WTC11 (cell line): ENCODE data around the gene PLK3. TPM values are rescaled to one million over a fixed set of nuclear protein-coding genes. Genes with fewer than 3 reads are reported as not detected.
"Not testable (repeated sequence)": the region's sequence is repeated elsewhere in the genome, so short reads cannot be mapped to it uniquely, and the experiment has no call there.

ENCODE experiments used
- ATAC-seq: fragments of 200-7000 bp; cut with Tn5 transposase; 2 replicates; pipeline ENCODE4 v1.10.0; 2021; ENCODE audit warnings: mild to moderate bottlenecking, moderate library complexity
- CTCF ChIA-PET: fragments of 300-600 bp; sonication (Branson Sonifier 250); formaldehyde crosslinking; loops from one replicate; lab custom pipeline; 2021; ENCODE audit warnings: antibody characterized with exemption; lab: Charles Lee
- POLR2A ChIA-PET: fragments of 350-600 bp; sonication (Branson Sonifier 250); formaldehyde crosslinking; loops from one replicate; lab custom pipeline; 2021; ENCODE audit warnings: antibody characterized with exemption; lab: Charles Lee
- DNase-seq: peaks from one replicate; pipeline ENCODE4 v3.0.0; 2021; ENCODE audit warnings: low spot score
- H3K27ac Mint-ChIP-seq: 2 replicates; pipeline ENCODE4 v1.8.0; 2021; ENCODE audit warnings: mixed read lengths
- H3K27me3 Mint-ChIP-seq: 2 replicates; pipeline ENCODE4 v1.8.0; 2021; ENCODE audit warnings: low read depth, mild to moderate bottlenecking, moderate library complexity, mixed read lengths
- H3K36me3 Mint-ChIP-seq: 2 replicates; pipeline ENCODE4 v1.8.0; 2021; ENCODE audit warnings: mixed read lengths
- H3K4me1 Mint-ChIP-seq: 2 replicates; pipeline ENCODE4 v1.8.0; 2022; ENCODE audit warnings: mixed read lengths
- H3K4me3 Mint-ChIP-seq: 2 replicates; pipeline ENCODE4 v1.8.0; 2021; ENCODE audit warnings: mild to moderate bottlenecking, moderate library complexity, mixed read lengths
- H3K9me3 Mint-ChIP-seq: 2 replicates; pipeline ENCODE4 v1.8.0; 2021; ENCODE audit warnings: mixed read lengths
- ATF1 ChIP-seq: sonication (generic); formaldehyde crosslinking; IDR thresholded peaks from 2 replicates; pipeline ENCODE4 v1.8.1; 2023; ENCODE audit warnings: mild to moderate bottlenecking, moderate library complexity, missing genetic modification reagents
- CREB1 ChIP-seq: sonication (generic); formaldehyde crosslinking; IDR thresholded peaks from 2 replicates; pipeline ENCODE4 v1.8.0; 2023; ENCODE audit warnings: mild to moderate bottlenecking, missing genetic modification reagents
- FOXK1 ChIP-seq: sonication (generic); formaldehyde crosslinking; IDR thresholded peaks from 2 replicates; pipeline ENCODE4 v1.8.0; 2022; ENCODE audit warnings: mild to moderate bottlenecking, moderate library complexity, missing genetic modification reagents
- HMGA2 ChIP-seq: fragments of 250-450 bp; sonication (Bioruptor Pico); IDR thresholded peaks from 2 replicates; pipeline ENCODE4 v1.4.0; 2021; ENCODE audit warnings: mild to moderate bottlenecking, moderate library complexity
- MXD4 ChIP-seq: fragments of 250-450 bp; sonication (Bioruptor Pico); IDR thresholded peaks from 2 replicates; pipeline ENCODE4 v1.8.0; 2021; ENCODE audit warnings: mild to moderate bottlenecking, moderate library complexity, borderline replicate concordance
- MYBL2 ChIP-seq: sonication (generic); formaldehyde crosslinking; IDR thresholded peaks from 2 replicates; pipeline ENCODE4 v1.8.1; 2023; ENCODE audit warnings: mild to moderate bottlenecking, moderate library complexity, missing genetic modification reagents
- RORB ChIP-seq: fragments of 250-450 bp; sonication (Bioruptor Pico); IDR thresholded peaks from 2 replicates; pipeline ENCODE4 v1.9.0; 2021; ENCODE audit warnings: mild to moderate bottlenecking
- SMAD3 ChIP-seq: sonication (generic); formaldehyde crosslinking; IDR thresholded peaks from 2 replicates; pipeline ENCODE4 v1.8.0; 2022; ENCODE audit warnings: missing genetic modification reagents, mild to moderate bottlenecking, borderline replicate concordance
- SMAD4 ChIP-seq: sonication (generic); formaldehyde crosslinking; IDR thresholded peaks from 2 replicates; pipeline ENCODE4 v1.8.0; 2022; ENCODE audit warnings: mild to moderate bottlenecking, missing genetic modification reagents
- TEAD4 ChIP-seq: sonication (generic); formaldehyde crosslinking; IDR thresholded peaks from 2 replicates; pipeline ENCODE4 v1.8.0; 2022; ENCODE audit warnings: mild to moderate bottlenecking, missing genetic modification reagents
- ZBTB21 ChIP-seq: sonication (generic); formaldehyde crosslinking; IDR thresholded peaks from 2 replicates; pipeline ENCODE4 v1.8.1; 2023; ENCODE audit warnings: mild to moderate bottlenecking, missing genetic modification reagents, borderline replicate concordance
- ZNF232 ChIP-seq: sonication (generic); formaldehyde crosslinking; IDR thresholded peaks from 2 replicates; pipeline ENCODE4 v1.8.0; 2022; ENCODE audit warnings: mild to moderate bottlenecking, missing genetic modification reagents
- ZNF317 ChIP-seq: sonication (generic); formaldehyde crosslinking; IDR thresholded peaks from 2 replicates; pipeline ENCODE4 v1.8.1; 2023; ENCODE audit warnings: low read depth, mild to moderate bottlenecking, moderate library complexity, missing genetic modification reagents, borderline replicate concordance
- total RNA-seq: library from RNA; stranded (reverse); gene quantifications from 3 replicates; pipeline ENCODE4 v1.2.3, GENCODE V29; 2021
- TF ChIP-seq, protein P1 (sequence below): sonication (generic); formaldehyde crosslinking; IDR thresholded peaks from 2 replicates; pipeline ENCODE4 v1.8.1; 2023; ENCODE audit warnings: mild to moderate bottlenecking, missing genetic modification reagents, moderate library complexity
- TF ChIP-seq, protein P2 (sequence below): fragments of 250-450 bp; sonication (Bioruptor Pico); IDR thresholded peaks from 2 replicates; pipeline ENCODE4 v1.9.0; 2021; ENCODE audit warnings: mild to moderate bottlenecking
- TF ChIP-seq, protein P3 (sequence below): sonication (generic); formaldehyde crosslinking; IDR thresholded peaks from 2 replicates; pipeline ENCODE4 v1.8.1; 2022; ENCODE audit warnings: mild to moderate bottlenecking, moderate library complexity, missing genetic modification reagents
- TF ChIP-seq, protein P4 (sequence below): sonication (generic); formaldehyde crosslinking; IDR thresholded peaks from 2 replicates; pipeline ENCODE4 v1.8.1; 2023; ENCODE audit warnings: mild to moderate bottlenecking, missing genetic modification reagents
- TF ChIP-seq, protein P5 (sequence below): sonication (generic); formaldehyde crosslinking; IDR thresholded peaks from 2 replicates; pipeline ENCODE4 v1.8.1; 2023; ENCODE audit warnings: mild to moderate bottlenecking, moderate library complexity, missing genetic modification reagents
- TF ChIP-seq, protein P6 (sequence below): sonication (generic); formaldehyde crosslinking; IDR thresholded peaks from 2 replicates; pipeline ENCODE4 v1.8.0; 2022; ENCODE audit warnings: mild to moderate bottlenecking, missing genetic modification reagents
- TF ChIP-seq, protein P7 (sequence below): sonication (generic); formaldehyde crosslinking; conservative IDR thresholded peaks from 2 replicates; pipeline ENCODE4 v1.8.1; 2022; ENCODE audit warnings: mild to moderate bottlenecking, missing genetic modification reagents

The PLK3 gene
- total RNA-seq, 1 experiment from 2014 or later: 16.4 TPM

DNA sequence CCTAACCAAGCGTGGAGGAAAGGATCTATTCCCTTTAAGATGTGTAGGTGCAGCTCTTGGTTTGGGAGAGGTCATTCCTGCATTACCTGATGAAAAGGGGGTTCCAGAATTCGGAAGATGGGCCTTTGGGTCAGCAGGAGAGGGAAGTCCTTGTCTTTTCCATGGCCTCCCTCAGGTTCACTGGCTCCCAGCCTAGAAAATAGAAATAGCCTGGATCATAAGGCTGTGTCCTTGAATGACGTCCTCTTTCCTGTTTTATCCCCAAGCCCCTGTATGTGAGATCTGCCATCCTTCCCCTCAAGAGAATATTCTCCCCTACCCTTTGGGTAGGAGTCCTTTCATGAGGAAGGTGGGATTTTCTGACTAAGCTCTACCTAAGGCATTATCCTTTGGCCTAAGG is 39.3 kb upstream of the PLK3 start:
- H3K4me3 Mint-ChIP-seq: no peak overlapping the region
- no peaks in the 10 kb centered on the region for H3K9me3 Mint-ChIP-seq
- H3K36me3 Mint-ChIP-seq: peaks cover 77% of the 10 kb centered on the region
- H3K27ac Mint-ChIP-seq: peak overlapping the region; percentile 42; the same call in 1 of the 2 replicates
- TF ChIP-seq, protein P1, sequence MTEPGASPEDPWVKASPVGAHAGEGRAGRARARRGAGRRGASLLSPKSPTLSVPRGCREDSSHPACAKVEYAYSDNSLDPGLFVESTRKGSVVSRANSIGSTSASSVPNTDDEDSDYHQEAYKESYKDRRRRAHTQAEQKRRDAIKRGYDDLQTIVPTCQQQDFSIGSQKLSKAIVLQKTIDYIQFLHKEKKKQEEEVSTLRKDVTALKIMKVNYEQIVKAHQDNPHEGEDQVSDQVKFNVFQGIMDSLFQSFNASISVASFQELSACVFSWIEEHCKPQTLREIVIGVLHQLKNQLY (CRISPR knock-in tag): no peak
- no peak for TF ChIP-seq MXD4 (CRISPR knock-in tag)
- TF ChIP-seq, protein P2, sequence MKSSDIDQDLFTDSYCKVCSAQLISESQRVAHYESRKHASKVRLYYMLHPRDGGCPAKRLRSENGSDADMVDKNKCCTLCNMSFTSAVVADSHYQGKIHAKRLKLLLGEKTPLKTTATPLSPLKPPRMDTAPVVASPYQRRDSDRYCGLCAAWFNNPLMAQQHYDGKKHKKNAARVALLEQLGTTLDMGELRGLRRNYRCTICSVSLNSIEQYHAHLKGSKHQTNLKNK: no peak
- TF ChIP-seq, protein P3, sequence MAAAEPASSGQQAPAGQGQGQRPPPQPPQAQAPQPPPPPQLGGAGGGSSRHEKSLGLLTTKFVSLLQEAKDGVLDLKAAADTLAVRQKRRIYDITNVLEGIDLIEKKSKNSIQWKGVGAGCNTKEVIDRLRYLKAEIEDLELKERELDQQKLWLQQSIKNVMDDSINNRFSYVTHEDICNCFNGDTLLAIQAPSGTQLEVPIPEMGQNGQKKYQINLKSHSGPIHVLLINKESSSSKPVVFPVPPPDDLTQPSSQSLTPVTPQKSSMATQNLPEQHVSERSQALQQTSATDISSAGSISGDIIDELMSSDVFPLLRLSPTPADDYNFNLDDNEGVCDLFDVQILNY (CRISPR knock-in tag): no peak
- TF ChIP-seq HMGA2 (CRISPR knock-in tag): no peak
- no peak for TF ChIP-seq ATF1
- no peak for TF ChIP-seq ZNF232 (CRISPR knock-in tag)
- no peak for TF ChIP-seq RORB (CRISPR knock-in tag)
- TF ChIP-seq, protein P4, sequence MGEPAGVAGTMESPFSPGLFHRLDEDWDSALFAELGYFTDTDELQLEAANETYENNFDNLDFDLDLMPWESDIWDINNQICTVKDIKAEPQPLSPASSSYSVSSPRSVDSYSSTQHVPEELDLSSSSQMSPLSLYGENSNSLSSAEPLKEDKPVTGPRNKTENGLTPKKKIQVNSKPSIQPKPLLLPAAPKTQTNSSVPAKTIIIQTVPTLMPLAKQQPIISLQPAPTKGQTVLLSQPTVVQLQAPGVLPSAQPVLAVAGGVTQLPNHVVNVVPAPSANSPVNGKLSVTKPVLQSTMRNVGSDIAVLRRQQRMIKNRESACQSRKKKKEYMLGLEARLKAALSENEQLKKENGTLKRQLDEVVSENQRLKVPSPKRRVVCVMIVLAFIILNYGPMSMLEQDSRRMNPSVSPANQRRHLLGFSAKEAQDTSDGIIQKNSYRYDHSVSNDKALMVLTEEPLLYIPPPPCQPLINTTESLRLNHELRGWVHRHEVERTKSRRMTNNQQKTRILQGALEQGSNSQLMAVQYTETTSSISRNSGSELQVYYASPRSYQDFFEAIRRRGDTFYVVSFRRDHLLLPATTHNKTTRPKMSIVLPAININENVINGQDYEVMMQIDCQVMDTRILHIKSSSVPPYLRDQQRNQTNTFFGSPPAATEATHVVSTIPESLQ (CRISPR knock-in tag): no peak
- no peaks in the 10 kb centered on the region for H3K27me3 Mint-ChIP-seq
- ChIA-PET CTCF (no interaction called here), POLR2A (no interaction called here)
- no peak for ATAC-seq
- H3K4me1 Mint-ChIP-seq: no peaks in the 10 kb centered on the region
- DNase-seq: no peak

DNA sequence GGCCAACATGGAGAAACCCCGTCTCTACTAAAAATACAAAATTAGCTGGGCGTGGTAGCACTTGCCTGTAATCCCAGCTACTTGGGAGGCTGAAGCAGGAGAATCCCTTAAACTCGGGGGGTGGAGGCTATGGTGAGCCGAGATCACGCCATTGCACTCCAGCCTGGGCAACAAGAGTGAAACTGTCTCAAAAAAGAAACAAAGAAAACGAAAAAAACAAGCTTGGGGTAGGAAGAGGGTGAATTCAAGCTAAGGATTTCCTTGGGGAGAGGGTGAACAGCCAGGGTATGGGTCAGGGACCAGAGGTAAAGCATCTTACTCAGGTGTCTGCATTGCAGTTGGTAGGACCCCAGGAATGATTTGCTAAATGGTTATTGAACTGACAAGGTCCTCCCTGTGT is 33.8 kb upstream of the PLK3 start:
- not testable (repeated sequence) for H3K27me3 Mint-ChIP-seq, H3K4me1 Mint-ChIP-seq, DNase-seq, H3K9me3 Mint-ChIP-seq, H3K27ac Mint-ChIP-seq, H3K4me3 Mint-ChIP-seq, ATAC-seq
- peaks cover 52% of the 10 kb centered on the region for H3K36me3 Mint-ChIP-seq
- ChIA-PET CTCF (interaction anchor here (1.1 kb wide), 1 partner anchor 47 kb away, joined by 4 read pairs; no protein-coding TSS in a partner anchor), POLR2A (interaction anchor here (0.7 to 1.4 kb wide), 2 partner anchors 9 to 20 kb away, joined by 3 to 5 read pairs; partner anchors contain the start of gene RPS8)

DNA sequence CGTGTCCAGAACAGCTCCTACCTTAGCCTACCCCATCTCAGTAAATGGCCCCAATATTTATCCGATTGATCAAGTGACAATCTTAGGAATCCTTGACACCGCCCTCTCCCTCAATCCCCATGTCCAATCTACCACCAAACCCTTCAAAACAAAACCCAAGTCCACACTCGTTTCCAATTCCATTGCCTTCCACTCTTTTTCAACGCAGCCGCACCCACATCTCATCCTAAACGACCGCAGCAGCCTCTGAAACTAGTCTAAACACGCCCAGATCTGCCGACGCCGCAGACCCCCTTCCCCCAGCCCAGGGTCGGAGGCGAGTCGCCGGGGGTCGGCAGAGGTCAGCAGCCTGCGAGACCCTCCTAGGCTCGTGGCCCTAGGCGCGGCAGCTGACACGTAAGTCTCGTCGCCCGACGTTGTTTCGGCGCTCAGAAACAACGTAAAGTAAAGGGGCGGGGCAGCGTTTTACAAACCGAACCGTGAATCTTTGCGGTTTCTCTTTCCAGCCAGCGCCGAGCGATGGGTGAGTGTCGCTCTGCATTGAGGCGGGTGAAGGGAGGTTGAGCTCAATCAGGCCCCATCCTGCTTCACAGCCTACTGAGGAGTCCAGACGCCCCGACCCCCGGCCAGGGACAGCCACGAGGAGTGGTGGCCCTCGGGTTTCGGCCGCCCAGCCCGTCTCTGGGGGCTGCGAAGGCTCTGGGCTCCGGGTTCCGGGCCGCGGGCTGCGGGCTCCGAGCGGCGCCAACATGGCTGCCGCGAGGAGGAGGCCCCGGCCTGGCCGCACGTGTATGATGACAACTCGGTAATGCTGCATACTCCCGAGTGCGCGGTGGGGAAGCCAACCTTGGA is 24.9 kb upstream of the PLK3 start, which contains the start of gene RPS8:
Gene RPS8 (plus strand): TSS at position 463 of the 852 bp plus-strand sequence. CDS start 57 bp downstream, at position 520.
- POLR2A ChIA-PET: interaction anchor here (0.6 to 2.8 kb wide), 19 partner anchors 8 to 1126 kb away, joined by 3 to 19 read pairs (median 4); partner anchors contain the start of genes ARMH1, BTBD19, HECTD3 and KDM4A
- Mint-ChIP-seq H3K27ac (peak within 1 kb of the TSS; percentile 97), H3K36me3 (peaks cover 47% of the 10 kb centered on the region), H3K27me3 (no peaks in the 10 kb centered on the region), H3K9me3 (no peaks in the 10 kb centered on the region), H3K4me3 (peak within 1 kb of the TSS; percentile 87), H3K4me1 (peaks cover 22% of the 10 kb centered on the region)
- ATAC-seq (peak; percentile 88), DNase-seq (peak; percentile 93)
- CTCF ChIA-PET: interaction anchor here (1.7 to 2.0 kb wide), 2 partner anchors 12 to 18 kb away, joined by 5 to 9 read pairs; partner anchors contain the start of gene BEST4
- TF ChIP-seq, protein P5, sequence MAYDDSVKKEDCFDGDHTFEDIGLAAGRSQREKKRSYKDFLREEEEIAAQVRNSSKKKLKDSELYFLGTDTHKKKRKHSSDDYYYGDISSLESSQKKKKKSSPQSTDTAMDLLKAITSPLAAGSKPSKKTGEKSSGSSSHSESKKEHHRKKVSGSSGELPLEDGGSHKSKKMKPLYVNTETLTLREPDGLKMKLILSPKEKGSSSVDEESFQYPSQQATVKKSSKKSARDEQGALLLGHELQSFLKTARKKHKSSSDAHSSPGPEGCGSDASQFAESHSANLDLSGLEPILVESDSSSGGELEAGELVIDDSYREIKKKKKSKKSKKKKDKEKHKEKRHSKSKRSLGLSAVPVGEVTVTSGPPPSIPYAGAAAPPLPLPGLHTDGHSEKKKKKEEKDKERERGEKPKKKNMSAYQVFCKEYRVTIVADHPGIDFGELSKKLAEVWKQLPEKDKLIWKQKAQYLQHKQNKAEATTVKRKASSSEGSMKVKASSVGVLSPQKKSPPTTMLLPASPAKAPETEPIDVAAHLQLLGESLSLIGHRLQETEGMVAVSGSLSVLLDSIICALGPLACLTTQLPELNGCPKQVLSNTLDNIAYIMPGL (CRISPR knock-in tag): peak; percentile 73
- TF ChIP-seq SMAD3 (CRISPR knock-in tag) (peak; percentile 70; the same call in 1 of the 2 replicates), SMAD4 (CRISPR knock-in tag) (0 out of 2 replicates have a peak, but pooled peaks have one; percentile 32), ZNF317 (CRISPR knock-in tag) (no peak), CREB1 (CRISPR knock-in tag) (peak; percentile 94; the same call in 1 of the 2 replicates), ZBTB21 (CRISPR knock-in tag) (peak; percentile 82; the same call in 1 of the 2 replicates), TEAD4 (CRISPR knock-in tag) (peak; percentile 49; the same call in 1 of the 2 replicates), FOXK1 (peak; percentile 97), MYBL2 (CRISPR knock-in tag) (peak; percentile 75; the same call in 1 of the 2 replicates)
- TF ChIP-seq, protein P6, sequence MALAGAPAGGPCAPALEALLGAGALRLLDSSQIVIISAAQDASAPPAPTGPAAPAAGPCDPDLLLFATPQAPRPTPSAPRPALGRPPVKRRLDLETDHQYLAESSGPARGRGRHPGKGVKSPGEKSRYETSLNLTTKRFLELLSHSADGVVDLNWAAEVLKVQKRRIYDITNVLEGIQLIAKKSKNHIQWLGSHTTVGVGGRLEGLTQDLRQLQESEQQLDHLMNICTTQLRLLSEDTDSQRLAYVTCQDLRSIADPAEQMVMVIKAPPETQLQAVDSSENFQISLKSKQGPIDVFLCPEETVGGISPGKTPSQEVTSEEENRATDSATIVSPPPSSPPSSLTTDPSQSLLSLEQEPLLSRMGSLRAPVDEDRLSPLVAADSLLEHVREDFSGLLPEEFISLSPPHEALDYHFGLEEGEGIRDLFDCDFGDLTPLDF (CRISPR knock-in tag): peak; percentile 82; the same call in 1 of the 2 replicates
- TF ChIP-seq, protein P7, sequence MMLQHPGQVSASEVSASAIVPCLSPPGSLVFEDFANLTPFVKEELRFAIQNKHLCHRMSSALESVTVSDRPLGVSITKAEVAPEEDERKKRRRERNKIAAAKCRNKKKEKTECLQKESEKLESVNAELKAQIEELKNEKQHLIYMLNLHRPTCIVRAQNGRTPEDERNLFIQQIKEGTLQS (CRISPR knock-in tag): no peak
- TF ChIP-seq, protein P1 (CRISPR knock-in tag): no peak
